Fibroblast of skin of left quadriceps (primary cell): Measurements from ENCODE around the gene HDGFL2.
A peak's percentile ranks its signal among the peaks of the same experiment; 100 is the strongest.

Source experiments
- DNase-seq, 2 experiments: peaks; one replicate each; pipeline ENCODE4 v3.0.0-alpha.2; 2013; ENCODE audit warnings: low read depth in 2 of 2

HDGFL2 gene

DNA sequence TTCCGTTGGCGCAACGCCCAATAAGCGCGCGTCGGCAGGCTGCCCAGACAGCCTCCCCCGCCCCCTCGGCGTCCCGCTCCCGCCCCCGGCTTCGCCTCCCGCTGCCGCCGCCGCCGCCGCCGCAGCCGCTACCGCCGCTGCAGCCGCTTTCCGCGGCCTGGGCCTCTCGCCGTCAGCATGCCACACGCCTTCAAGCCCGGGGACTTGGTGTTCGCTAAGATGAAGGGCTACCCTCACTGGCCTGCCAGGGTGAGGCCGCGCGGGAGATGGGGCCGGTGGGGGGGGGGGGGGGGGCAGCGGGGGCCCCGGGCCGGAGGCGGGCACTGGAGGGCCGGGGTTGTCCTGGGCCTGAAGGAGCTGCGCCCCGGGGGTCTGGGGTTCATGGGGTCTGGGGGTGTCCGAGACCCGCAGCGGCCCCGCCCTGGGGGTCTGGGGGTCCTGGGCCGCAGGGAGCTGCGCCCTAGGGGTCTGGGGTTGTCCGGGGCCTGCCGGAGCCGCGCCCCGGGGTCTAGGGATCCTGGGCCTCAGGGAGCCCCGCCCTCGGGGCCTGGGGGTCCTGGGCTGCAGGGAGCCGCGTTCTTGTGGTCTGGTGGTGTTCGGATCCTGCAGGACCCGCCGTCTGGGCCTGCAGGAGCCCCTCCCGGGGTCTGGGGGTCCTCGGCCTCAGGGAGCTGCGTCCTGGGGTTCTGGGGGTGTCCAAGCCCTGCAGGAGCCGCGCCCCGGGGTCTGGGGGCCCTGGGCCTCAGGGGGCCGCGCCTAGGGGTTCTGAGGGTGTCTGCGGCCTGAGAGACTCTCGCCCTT is at the start of gene HDGFL2:
TSS of gene HDGFL2 (plus strand) at position 124 of the 801 bp plus-strand sequence. CDS start at position 178, 54 bp downstream.
- DNase-seq, result no peak

DNA sequence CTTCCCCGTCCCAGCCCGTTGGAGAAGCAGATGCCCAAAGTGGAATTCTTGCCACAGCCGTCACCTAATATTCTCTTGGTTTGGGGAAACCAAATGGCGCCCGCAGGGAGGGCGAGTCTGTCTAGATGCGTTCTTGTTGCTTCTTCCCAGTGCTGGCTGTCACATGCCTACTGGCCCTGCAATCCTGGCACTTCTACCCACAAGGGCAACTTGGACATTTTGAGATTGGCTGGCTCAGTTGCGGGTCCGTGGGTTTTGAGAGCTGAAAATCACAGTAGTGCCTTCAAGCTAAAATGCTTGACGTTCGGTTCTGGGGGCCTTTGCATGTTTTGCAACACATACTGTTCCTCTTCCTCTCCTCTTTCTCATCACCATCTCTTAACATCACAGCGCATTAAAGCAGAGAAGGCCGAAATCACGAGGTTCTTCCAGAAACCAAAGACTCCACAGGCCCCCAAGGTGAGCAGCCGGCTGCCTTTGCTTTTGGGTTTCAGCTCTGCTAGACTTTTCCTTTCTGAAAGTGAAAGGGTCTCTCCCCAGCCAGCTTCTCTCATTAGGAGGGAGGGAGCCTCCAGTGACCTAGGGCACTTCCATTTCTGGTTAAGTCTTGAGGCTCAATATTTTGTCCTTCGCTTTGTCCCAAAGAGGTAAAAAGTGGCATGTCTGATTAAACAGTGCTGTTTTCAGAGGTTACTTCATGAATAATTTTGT is 48.5 kb upstream of the HDGFL2 start:
- no peak for DNase-seq

- peak; percentile 71 to 72 for DNase-seq
Observed at GRCh38 chr19:4425537-4425936, 46.6 kb upstream of the HDGFL2 start.

DNA sequence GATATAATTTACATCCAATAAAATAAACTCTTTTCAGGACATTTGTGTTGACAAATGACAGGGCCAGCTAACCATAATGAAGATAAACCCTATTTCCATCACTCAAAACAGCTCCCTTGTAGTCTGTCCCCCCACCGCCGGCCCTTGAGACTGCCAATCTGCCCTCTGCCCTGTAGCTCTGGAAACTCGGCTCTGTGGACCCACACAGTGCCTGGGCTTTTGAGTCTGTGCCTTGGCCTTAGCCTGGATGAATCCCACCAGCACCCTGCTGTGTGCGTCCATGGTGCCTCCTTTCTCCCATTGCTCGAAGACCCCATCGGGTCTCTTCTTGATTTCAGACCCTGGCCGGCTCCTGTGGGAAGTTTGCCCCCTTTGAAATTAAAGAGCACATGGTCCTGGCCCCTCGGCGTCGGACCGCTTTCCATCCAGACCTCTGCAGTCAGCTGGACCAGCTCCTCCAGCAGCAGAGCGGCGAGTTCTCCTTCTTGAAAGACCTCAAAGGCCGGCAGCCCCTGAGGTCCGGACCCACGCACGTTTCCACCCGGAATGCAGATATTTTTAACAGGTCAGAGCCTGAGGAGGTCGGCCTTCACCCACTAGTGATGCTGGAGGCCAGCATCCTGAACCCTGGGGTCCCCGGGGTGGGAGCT is 43.6 kb upstream of the HDGFL2 start:
- no peak for DNase-seq

GRCh38 chr19:4429256-4429655 is 42.8 kb upstream of the HDGFL2 start:
- DNase-seq, result no peak

DNA sequence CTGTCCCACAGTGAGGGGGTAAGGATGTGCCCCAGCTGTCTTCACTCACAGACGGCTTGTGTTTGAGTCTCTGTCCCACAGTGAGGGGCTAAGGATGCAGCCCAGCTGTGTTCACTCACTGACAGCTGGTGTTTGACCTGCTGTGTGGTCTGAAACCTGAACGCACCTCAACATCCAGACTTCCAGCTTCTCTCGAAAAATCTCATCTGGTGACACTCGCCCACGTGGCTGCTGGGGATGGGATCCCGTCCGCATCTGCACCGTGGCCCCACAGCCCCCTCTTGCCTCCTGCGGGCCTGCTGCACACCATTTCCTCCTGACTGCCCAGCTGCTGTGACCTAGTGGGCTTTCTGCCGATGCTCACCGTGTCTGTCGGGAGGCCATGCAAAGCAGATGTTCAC is 42.3 kb upstream of the HDGFL2 start:
- no peak for DNase-seq

- DNase-seq, result no peak
Observed at GRCh38 chr19:4430760-4431159, 41.3 kb upstream of the HDGFL2 start.

DNA sequence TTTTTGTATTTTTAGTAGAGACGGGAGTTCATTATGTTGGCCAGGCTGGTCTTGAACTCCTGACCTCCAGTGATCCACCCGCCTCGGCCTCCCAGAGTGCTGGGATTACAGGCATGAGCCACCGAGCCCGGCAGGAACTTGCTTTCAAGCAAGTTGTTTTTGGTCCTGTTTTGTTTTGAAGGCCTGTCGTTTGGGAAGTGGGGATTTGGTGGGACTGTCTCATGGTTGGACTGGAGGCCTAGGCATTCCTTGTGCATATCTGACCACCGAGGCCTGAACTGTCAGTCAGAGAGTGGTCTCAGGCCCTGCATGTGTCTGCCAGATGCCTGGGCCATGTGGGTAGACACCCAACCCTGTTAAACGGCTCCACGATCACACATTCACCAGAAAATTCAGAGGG is 40.8 kb upstream of the HDGFL2 start:
- DNase-seq, result no peak

- DNase-seq, result no peak
Observed at GRCh38 chr19:4431808-4432674, 40.1 kb upstream of the HDGFL2 start.

GRCh38 chr19:4432918-4433506 is 39.1 kb upstream of the HDGFL2 start:
- DNase-seq, result no peak

GRCh38 chr19:4434391-4434790 is 37.7 kb upstream of the HDGFL2 start:
- no peak for DNase-seq

DNA sequence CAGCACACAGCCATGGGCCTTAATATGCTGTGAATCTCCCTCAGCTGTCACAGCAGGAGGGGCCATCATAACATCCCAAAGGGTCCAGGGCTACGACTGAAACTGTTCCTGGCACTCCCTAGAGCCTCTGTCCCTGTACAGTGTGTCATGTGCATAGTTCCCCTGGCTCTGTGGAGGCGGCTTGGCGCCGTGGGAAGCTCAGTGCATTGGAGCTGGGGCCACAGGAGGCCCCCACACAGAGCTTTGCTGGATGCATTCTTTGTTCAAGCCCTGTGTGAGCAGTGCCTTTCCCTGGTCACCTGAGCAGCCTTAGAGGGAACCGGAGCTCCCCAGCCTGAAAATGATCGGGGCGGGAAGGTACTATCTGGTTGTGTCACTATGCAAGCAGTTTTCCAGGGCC is 35.9 kb upstream of the HDGFL2 start:
- no peak for DNase-seq

DNA sequence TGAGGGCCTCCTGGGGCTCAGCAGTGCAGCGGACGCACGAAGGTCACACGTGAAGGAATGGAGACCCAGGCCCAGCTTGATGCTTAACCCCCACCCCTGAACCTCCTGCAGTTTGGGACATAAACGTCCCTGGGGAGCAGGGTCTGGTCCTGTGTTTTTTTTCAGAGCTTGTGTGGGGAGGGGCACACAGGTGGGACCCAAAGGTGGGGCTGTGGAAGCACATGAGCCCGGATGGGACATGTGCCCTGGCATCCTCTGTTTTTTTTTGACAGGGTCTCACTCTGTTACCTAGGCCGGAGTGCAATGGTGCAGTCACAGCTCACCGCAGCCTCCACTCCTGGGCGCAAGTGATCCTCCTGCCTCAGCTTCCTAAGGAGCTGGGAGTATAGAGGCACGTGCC is 35.0 kb upstream of the HDGFL2 start:
- DNase-seq, result no peak

DNA sequence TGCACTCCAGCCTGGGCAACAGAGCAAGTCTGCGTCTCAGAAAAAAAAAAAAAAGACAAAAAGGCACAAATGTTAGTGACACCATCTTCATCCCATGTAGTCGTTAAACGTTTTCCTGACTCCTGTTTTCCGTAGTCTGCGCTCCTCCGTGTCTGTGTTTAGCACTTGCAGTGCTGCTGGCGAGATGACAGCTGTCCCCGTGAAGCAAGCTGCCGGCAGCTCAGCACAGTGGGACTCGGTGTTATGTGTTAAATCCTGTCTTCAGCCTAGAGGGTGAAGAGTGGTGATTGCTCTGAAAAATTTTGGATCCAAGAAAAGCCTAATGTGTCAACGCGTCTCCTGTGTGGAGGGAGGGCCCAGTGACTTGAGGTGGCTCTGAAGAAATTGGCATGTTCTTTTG is 32.9 kb upstream of the HDGFL2 start:
- no peak for DNase-seq

DNA sequence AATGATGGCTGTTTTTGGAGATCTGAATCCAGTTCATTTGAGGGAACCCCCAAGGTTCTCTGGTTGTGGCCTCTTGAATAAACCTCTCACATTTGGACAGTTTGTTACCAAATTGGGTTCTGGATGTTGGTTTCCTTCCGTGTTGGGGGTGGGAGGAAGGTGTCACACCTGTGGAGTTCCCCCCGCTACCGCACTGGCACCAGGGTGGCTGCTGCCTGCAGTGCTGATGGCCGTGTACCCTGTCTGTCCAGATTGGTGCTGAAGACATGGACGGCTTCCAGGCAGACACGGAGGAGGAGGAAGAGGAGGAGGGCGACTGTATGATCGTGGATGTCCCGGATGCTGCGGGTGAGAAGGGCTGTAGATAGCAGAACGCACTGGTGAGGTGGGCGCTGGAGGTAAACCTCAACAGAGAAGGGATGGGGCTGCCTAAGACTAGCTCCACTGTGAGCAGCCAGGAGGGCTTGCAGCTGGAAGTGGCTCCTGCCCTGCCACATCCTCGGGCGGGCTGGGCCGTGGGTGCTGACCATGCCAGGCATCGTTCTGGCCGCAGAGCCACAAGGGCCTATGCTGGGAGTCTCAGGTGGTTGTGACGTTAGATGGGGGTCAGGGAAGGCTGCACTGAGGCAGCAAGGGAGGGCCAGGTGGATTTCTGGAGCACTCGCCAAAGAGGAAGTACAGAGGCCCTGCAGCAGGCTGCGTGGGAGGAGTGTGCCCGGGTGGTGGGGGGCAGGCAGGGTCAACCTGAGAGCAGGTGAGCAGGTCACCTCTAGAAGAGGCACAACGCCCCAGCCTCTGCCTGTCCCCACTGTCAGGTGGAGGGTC is 29.9 kb upstream of the HDGFL2 start:
- no peak for DNase-seq

DNA sequence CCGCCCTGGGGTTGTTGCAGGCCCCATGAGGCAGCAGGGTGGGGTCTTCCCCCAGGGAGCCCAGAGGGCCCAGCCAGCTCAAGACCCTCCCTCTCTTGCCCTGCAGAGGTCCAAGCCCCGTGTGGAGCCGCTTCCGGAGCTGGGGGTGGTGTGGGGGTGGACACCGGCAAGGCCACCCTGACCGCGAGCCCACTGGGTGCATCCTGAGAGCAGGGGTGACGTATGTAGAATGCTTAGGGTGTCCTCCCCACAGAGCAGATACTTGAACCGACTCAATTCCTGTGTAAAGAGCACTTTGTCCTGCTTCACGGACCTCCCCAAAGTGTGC is 29.3 kb upstream of the HDGFL2 start:
- no peak for DNase-seq

DNA sequence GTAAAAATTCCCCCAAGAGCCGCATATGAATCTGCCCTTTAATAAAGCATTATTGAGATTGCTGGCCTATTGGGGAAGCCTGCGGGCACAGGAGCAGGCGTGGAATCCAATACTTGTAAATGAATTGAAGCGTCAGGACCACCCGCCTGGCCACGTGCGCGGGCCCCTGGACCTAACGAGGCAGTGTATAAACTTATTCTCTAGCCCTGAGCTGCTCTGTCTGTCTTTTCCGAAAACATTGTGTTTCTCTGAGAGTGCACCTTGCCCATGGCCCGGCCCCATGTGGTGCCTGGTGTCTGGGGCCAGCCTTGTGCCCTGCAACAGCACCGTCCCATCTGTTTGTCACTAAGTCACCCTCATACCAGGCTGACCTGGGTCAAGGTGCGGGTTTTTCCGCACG is 28.9 kb upstream of the HDGFL2 start:
- no peak for DNase-seq

DNA sequence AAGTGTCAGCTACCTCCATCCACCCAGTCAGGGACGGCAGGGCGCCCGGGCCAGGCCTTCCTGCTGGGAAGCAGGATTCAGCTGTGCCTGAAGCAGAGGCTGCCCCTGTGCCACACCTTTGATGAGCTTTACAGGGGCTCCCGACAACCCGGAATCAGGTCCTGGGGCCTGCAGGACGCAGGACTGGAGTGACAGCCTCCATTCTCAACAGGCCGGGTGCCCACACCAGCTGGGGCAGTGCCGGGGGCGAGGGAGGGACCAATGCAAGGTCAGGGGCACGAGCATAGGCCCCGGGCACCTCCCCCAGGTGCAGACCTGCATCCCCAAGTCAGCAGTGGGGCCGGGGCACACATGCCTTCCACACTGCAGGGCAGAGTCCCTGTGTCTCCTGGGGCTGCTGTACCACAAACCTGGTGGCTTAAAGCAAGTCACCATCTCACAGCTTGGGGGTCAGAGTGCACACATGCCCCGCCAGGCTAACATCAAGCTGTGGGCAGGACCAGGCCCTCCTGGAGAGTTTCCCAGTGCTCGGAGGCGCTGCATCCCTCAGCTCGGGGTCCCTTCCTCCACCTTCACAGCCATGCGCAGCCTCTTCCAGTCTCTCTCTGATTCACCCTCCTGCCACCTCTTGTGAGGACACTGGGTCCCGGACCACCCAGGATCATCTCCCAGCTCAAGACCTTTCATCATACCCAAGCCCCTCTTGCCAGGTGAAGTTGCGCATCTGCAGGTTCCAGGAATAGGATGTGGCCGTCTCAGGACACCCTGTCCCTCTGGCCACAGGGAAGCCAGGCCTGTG is 27.9 kb upstream of the HDGFL2 start:
- no peak for DNase-seq

- no peak for DNase-seq
Observed at GRCh38 chr19:4444765-4445741, 27.0 kb upstream of the HDGFL2 start.
